ENCODE data around the gene ABTB2.

- TF ChIP-seq POLR2A (IDR thresholded peaks at IDR 0.05), result no peak
- no peak for TF ChIP-seq CTCF (IDR thresholded peaks at IDR 0.05)
These were observed 48.6 kb upstream of the ABTB2 start for GRCh38 chr11:34406413-34406812.

Measured in right lobe of liver (tissue), 4 donors.